Occipital lobe (tissue), 2 donors: ENCODE measurements around the gene RAB19. TPM values are rescaled to one million over a fixed set of nuclear protein-coding genes. Genes with fewer than 3 reads are reported as not detected.

ENCODE experiments used
- DNase-seq: peaks from one replicate; lab custom pipeline; 2025; lab: John Stamatoyannopoulos, UW
- total RNA-seq: library from RNA; depleted of rRNA; stranded (reverse); fragments of >200 nt; gene quantifications from one replicate; pipeline ENCODE4 v1.2.3, GENCODE V29; 2014

The RAB19 gene
- not detected for total RNA-seq

GRCh38 chr7:140403878-140404564 lies at the start of gene RAB19:
Gene RAB19 (plus strand): TSS chr7:140404058. CDS start chr7:140407647, 3,589 bp downstream.
- DNase-seq = no peak

GRCh38 chr7:140358024-140358411 lies 45.8 kb upstream of the RAB19 start:
- no peak for DNase-seq

- no peak for DNase-seq
These were observed 45.3 kb upstream of the RAB19 start for GRCh38 chr7:140358412-140359051.

- no peak for DNase-seq
These were observed 43.1 kb upstream of the RAB19 start for GRCh38 chr7:140360697-140361229.

GRCh38 chr7:140364819-140365218 lies 39.0 kb upstream of the RAB19 start:
- DNase-seq = no peak

GRCh38 chr7:140367528-140367927 lies 36.3 kb upstream of the RAB19 start:
- no peak for DNase-seq

GRCh38 chr7:140369294-140369693 lies 34.6 kb upstream of the RAB19 start:
- DNase-seq = no peak

GRCh38 chr7:140375323-140375722 lies 28.5 kb upstream of the RAB19 start:
- DNase-seq = no peak

GRCh38 chr7:140375892-140376730 lies 27.7 kb upstream of the RAB19 start:
- no peak for DNase-seq

- no peak for DNase-seq
These were observed 19.7 kb upstream of the RAB19 start for GRCh38 chr7:140383954-140384713.

GRCh38 chr7:140384894-140385545 lies 18.8 kb upstream of the RAB19 start:
- no peak for DNase-seq

- no peak for DNase-seq
These were observed 14.4 kb upstream of the RAB19 start for GRCh38 chr7:140389445-140389844.

- no peak for DNase-seq
These were observed 13.8 kb upstream of the RAB19 start for GRCh38 chr7:140390034-140390433.

GRCh38 chr7:140390466-140391190 lies 13.2 kb upstream of the RAB19 start:
- no peak for DNase-seq

- DNase-seq = no peak
These were observed 12.2 kb upstream of the RAB19 start for GRCh38 chr7:140391634-140392033.

- DNase-seq = no peak
These were observed 10.0 kb upstream of the RAB19 start for GRCh38 chr7:140393756-140394306.

GRCh38 chr7:140397784-140398750 lies 5.8 kb upstream of the RAB19 start, which contains the start of gene SLC37A3:
Gene SLC37A3 (minus strand): TSS chr7:140398530. CDS start chr7:140382526, 16,004 bp downstream.
- peak; percentile 81 for DNase-seq

GRCh38 chr7:140398821-140399220 lies 5.0 kb upstream of the RAB19 start:
- DNase-seq = no peak
